ENCODE measurements around the gene APBA2. TPM values are rescaled to one million over a fixed set of nuclear protein-coding genes. Genes with fewer than 3 reads are reported as not detected.
"Not testable (repeated sequence)": the region's sequence is repeated elsewhere in the genome, so short reads cannot be mapped to it uniquely, and the experiment has no call there.

The APBA2 gene
- total RNA-seq, 1 donor from 2014 or later = 11.7 TPM

DNA sequence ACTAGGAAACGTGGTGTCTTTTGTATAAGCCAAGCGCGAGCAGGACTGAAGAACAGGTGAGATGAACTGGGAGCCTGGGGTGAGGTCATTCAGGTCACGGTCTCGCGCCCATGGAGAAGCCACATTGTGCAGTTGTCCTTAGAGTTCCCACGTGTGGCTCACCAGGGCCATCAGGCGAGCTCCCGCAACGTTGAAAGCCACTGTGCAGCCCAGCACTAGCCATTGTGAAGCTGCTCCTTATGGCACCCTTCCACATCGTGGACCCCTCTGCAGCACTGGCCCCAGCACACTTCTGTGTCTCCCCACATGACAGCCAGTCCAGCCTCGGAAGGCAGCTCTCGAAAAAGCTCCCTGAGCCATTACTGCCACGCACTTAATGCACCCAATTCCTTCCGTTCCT, 7.6 kb upstream of the APBA2 start:
- DNase-seq (ENCODE audit: low read depth) = no peak

- no peak for DNase-seq (ENCODE audit: low read depth)
Measured at GRCh38 chr15:28879551-28879950, 6.2 kb upstream of the APBA2 start.

DNA sequence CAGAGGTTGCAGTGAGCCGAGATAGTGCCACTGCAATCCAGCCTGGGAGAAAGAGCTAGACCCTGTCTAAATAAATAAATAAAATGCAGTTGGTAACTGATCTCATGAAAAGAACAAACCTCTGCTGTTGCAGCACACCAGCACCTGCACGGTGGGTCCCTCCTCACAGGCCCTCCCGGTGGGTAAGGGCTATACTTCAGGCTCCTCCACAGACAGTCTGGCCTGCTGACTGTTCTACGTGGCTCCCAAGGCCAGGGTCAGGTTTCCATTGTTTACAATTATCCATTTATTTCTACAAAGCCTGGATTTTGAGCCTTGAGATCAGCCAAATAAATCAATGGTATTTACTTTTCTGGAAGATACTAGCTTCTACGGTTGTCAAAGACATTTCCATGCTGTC, 5.1 kb upstream of the APBA2 start:
- no peak for DNase-seq (ENCODE audit: low read depth)

DNA sequence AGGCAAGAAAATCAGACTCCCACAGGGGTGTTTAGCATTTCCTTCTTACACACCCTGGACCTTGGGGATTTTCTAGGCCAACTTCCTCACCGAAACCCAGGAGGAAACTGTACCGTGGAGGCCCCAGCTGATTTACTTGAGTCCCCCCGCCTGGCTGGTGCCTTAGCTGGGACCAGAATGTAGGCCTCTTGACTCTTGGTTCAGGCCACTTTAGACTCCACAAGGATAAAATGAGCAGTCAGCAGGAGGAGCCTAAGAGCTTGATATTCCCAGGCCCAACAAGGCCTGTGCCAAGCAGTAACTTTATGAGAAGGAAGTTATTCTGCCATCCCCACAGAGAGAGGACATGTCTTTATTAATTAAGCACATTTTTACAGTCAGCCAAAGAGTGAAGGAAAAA, 4.6 kb upstream of the APBA2 start:
- peak; percentile 13 for DNase-seq (ENCODE audit: low read depth)

- no peak for DNase-seq (ENCODE audit: low read depth)
Measured at GRCh38 chr15:28881600-28881999, 4.2 kb upstream of the APBA2 start.

- no peak for DNase-seq (ENCODE audit: low read depth)
Measured at GRCh38 chr15:28884151-28884940, 1.4 kb upstream of the APBA2 start.

- no peak for DNase-seq (ENCODE audit: low read depth)
Measured at GRCh38 chr15:28885128-28885629, 595 bp upstream of the APBA2 start.

DNA sequence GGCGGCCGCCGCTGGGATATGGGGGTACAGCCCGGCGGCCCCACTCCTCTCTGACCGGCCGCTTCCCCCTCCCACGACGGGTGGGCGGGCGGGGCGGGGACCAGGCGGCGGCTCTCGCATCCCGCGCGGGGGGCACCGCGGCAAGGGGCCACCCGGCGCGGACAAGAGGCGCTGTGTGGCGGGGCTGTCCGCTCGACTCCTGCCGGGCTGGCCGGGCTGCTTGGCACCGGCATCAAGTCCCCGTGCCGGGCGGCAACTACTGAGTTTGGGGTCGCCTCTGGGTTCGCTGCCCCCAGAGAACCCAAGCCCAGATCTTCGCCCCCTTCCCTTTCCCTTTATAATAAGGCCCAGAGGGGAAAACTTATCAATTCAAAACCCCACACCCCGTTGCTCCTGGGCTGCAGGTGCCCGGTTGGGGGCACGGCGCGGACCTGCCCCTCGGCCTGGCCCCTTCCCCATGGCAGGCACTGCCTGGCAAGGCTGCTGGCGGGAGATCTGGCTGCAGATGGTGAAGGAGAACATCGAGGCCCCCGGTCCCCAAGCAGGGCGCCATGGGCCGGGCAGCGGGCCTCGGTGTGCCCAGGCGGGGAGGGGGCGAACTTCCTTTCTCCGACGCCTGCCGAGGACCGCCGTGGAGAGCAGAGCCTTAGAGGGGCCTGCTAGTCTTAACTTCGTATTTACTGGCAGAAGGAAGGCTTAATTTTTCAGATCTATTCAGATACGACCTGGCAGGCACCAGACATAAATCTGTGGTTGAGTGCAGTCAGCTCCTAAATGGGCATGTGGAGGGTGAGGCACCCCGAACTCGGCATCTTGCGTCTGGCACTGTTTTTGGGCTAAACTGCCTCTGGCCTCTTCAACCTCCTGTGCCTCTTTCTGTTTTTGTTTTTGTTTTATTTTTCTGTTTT, 911 bp downstream of the APBA2 start:
- no peak for DNase-seq (ENCODE audit: low read depth)

DNA sequence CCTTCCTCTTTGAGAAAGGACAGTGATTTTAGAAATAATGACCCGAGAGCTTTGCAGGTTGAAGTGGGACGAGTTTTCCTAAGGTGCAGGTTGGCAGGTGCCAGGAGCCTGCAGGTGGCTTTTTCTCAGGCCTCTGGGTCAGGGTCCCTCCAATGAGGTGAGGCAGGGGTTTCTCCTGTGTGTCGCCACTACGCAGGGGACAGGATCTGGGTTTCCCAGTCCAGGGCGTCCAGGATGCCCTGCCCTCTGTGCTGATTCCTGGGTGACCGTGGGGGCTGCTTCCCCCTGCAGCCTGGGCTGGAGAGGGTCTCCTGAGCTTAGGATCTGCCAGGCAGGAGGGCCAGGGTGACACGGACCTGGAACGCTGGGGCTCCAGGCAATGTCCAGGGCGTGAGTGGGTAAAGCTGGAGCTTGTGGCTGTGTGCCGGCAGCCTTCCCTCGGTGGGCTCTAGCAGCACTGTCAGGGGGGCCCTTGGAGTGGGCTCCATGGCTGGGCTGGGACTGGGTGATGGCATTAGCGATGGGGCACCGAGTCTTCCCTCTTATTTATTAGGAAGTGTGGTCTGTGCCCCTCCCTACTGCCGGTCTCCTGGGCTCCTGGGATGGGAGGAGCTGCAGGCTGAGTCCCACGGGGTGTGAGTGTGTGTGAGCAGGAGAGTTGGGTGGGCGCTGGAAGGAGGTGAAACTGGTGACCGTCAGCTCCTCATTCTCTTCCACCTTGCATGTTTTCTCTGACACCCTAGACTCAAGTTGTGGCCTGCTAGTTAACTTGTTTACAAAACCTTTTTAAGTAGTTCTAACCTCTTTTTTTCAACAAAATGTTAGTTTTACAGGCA, 1.8 kb downstream of the APBA2 start:
- DNase-seq (ENCODE audit: low read depth) = no peak

DNA sequence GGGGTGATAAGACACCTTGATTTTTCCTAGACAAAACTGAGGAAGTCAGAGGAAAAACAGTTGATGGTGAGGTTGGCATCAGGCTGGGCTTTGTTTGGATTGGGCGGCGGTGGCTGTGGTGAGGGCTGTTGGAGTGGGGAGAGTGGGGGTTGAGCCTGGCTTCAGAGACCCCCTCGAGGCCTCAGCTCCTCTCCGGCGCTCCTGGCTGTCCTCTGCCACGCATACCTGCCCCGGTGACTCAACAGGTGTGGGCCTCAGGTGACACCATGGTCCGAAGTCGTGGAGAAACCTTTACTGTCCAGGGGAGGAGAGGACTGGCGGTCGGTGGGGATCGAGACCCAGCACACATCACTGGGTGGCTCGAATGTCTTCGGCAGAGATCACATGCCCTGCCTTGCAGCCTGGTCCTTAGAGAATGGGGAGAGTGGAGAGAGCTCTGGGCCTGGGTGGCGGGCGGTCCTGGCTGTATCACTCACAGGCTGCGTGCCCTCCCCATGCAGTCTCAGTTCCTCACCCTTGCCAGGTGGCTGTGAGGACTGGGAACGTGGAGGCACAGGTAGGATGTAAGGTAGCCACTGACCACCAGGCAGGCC, 2.6 kb downstream of the APBA2 start:
- no peak for DNase-seq (ENCODE audit: low read depth)

GRCh38 chr15:28888900-28889299, 3.1 kb downstream of the APBA2 start:
- DNase-seq (ENCODE audit: low read depth) = no peak

DNA sequence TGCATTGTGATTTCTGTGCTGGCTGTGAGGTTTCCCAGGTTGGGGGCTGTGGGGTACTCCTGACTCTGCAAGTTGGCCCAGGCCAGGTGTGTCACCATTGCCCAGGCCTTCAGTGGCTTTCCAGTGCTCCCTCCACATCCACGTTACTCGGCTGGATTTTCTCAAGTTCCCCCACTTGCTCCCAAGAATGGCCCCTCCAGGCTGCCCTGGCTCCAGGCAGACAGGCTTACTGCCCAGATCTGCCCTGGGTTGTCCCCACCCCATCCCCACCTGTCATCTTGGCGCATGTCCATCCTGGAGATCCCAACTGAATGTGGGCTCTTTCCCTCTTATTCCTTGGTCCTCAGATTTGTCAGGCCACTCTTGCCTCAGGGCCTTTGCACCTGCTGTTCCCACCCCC, 3.6 kb downstream of the APBA2 start:
- DNase-seq (ENCODE audit: low read depth) = no peak

DNA sequence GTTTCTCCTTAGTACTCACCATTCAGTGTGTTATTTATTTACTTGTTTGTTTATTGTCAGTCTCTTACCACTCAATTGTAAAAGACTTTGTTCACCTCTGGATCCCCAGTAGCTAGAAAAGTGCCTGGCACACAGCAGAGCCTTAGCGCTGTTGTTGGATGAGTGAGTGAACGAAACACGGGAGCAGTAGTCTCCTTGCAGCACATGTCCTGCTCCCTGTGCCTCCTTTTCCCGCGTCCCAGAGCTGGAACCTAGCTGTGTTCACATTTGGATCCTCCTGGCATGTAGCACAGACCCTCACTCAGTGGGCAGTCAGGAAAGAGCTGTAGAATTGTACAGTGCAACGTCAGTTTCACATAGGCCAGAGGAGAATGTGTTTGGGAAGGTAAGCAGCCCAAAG, 4.1 kb downstream of the APBA2 start:
- not testable (repeated sequence) for DNase-seq (ENCODE audit: low read depth)

DNA sequence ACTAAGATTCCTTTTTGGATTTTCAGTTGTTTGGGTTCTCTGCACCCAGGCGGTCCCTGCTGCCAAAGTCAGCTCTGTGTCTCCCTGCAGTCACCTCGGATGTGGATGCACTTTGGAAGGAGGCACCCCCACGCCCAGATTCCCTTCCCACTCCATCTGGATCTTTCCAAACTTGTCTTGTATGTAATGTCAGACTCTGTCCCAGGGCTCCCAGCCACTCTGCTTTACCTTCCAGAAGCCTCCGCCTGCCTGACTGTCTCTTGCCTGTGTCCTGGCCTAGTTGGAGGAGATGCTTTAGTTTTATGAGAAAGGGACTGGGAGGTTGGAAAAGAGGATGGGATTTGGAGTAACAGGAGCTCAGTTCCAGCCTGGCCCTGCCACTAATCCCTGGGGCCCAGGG, 4.5 kb downstream of the APBA2 start:
- DNase-seq (ENCODE audit: low read depth) = not testable (repeated sequence)

DNA sequence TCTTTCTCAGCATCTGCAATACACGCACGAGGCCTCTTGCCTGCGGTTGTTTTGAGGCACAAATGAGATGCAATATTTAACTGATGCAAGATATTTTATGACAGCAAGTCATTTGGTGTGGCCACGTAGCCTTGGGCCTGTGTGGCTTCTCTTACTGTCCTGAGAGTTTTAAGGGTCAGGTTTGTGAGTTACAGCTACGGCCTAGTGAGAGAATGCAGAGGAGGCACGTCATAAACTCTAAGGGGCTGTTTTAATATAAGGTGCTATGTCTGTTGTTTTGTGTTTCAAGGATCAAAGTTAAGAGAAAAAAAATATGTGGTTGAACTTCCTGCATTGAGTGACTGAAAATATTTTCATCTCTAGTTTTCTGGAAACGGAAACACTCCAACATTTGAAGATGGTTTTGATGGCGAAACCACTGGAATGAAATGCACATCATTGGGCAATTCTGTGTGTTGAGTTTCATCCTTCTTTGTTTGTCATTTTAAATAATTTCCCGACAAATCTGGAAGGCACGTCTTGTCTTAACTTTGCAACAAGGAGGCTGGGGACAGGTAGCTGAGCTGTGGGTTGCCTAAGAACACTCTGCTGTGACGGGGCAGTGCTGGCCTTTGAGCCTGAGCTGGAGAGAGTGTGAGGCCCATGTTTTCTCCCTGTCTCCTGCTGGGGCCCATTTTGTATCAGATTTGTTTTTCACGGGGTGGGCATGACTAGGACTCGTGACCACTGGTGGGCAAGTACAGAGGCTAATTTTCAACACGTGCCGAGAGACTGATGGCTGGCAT, 5.1 kb downstream of the APBA2 start:
- no peak for DNase-seq (ENCODE audit: low read depth)

DNA sequence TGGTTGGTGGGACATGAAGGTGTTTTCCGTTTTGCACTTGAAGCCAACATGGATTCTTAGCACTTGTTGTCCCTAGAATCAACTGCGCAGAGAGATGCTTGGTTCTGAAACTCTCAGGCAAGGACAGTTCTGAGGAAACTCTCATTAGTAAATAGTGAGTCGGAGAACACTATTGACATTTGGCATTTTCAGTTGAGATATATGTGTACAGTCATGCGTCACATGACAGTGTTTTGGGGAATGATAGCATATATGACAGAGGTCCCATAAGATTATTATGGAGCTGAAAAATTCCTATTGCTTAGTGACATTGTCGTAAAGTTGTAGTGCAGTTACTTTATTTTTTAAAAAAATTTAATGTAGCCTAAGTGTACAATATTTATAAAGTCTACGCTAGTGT, 5.8 kb downstream of the APBA2 start:
- DNase-seq (ENCODE audit: low read depth) = no peak

DNA sequence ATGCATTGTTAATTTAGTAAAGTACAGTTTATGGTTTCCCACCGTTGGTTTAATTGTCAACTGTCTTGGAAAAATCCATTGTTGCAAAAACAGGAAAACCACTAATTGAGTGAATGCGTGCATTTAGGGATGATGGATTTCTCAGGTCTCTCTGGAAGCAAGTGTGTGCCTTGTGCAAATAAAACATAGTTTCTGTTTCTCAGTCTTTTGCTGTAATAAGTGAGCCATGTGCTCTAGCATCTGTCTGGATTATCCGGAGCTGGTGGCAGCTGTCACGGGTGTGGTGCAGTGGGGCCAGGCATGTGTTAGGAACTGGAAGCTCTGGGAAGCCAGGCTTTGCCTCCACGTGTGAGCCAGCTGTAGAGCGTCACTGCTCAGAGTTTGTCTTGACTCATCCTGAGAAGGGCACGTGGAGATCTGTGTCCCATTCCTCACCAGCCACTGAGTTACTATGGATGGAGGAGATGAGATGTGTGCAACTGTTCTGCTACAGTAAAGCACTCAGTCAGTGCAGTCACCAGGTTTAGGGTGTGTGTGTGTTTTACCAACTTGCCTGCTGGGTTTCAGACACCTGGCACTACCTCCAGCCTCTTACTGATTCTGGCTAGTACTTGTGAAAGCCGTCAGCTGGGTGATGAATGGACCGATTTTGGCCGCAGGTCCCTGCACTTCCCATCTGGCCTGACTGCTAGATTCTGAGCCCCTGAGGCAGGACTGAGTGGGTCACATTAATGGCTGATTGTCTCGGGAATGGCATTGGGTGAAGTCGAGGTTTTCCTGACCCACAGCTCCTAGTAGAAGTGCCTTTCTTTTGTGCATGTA, 7.2 kb downstream of the APBA2 start:
- DNase-seq (ENCODE audit: low read depth) = no peak

GRCh38 chr15:28894631-28895030, 8.9 kb downstream of the APBA2 start:
- DNase-seq (ENCODE audit: low read depth) = no peak

DNA sequence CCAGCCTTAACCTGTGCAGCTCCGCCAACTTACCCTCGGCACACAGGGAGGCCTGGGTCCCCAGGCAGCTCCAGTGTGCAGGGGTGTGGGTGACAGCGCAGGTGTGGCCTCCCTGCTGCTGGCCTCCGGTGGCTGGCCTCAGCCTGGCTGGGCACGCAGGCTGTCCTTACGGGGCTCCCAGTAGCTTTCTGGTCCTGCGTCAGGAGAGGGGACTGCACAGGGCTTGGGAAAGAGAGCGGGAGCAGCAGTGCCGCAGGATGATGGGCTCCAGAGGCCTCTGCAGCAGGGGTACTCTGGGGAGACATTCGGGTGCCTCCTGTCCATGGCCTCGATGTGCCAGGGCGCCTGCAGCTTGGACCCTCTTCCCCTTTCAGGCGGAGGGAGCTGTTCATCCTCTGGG, 9.4 kb downstream of the APBA2 start:
- DNase-seq (ENCODE audit: low read depth) = no peak

- no peak for DNase-seq (ENCODE audit: low read depth)
Measured at GRCh38 chr15:28895566-28895965, 9.8 kb downstream of the APBA2 start.

Data from renal cortical epithelial cell (primary cell).